ENCODE data around the gene YIPF7. TPM values are rescaled to one million over a fixed set of nuclear protein-coding genes. Genes with fewer than 3 reads are reported as not detected.

YIPF7 gene
- total RNA-seq, 2 donors from 2014 or later: not detected

DNA sequence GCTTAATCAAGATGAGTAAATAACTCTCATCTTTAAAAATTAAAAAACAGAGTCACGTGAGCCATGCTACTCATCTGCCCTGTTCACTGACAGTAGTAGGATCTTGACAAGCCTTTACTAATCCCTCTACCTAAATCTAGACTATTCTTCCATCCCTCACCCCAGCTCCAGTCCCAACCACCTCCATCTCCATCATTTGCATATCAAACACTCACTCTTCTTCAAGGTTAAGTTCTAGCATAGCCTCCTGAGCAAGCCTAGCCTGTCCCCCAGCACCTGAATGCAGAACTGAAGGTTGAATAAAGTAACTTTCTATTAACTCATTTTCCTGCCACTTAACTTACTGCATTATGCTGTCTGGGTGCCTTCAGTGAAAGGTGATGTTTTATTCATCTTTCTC lies 72.5 kb downstream of the YIPF7 start:
- TF ChIP-seq, protein P1, sequence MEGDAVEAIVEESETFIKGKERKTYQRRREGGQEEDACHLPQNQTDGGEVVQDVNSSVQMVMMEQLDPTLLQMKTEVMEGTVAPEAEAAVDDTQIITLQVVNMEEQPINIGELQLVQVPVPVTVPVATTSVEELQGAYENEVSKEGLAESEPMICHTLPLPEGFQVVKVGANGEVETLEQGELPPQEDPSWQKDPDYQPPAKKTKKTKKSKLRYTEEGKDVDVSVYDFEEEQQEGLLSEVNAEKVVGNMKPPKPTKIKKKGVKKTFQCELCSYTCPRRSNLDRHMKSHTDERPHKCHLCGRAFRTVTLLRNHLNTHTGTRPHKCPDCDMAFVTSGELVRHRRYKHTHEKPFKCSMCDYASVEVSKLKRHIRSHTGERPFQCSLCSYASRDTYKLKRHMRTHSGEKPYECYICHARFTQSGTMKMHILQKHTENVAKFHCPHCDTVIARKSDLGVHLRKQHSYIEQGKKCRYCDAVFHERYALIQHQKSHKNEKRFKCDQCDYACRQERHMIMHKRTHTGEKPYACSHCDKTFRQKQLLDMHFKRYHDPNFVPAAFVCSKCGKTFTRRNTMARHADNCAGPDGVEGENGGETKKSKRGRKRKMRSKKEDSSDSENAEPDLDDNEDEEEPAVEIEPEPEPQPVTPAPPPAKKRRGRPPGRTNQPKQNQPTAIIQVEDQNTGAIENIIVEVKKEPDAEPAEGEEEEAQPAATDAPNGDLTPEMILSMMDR (IDR thresholded peaks at IDR 0.05): no peak
- DNase-seq: no peak
- H3K4me1 ChIP-seq: no peaks in the 10 kb centered on the region
- no peaks in the 10 kb centered on the region for H3K27me3 ChIP-seq
- no peak overlapping the region for H3K4me3 ChIP-seq
- no peaks in the 10 kb centered on the region for H3K9me3 ChIP-seq
- H3K9ac ChIP-seq (ENCODE audit: low read depth in 2 of 2, low read length in 2 of 2): no peak overlapping the region
- H3K36me3 ChIP-seq: no peaks in the 10 kb centered on the region
- intact Hi-C loops (cut with DNase I): no loop called here
- H3K27ac ChIP-seq: no peak overlapping the region

Other genes starting within 250 kb of the YIPF7 start
- under 1 TPM in 1 of 2 donors, not detected in 1; 0.27 TPM for gene KCTD8, start 202.8 kb downstream of the YIPF7 start, total RNA-seq
- gene GUF1, start 26.8 kb upstream of the YIPF7 start, total RNA-seq: 10 to 100 TPM; 17.8 to 28.7 TPM
- gene GNPDA2, start 74.9 kb upstream of the YIPF7 start, total RNA-seq: 1 to 10 TPM; 4.7 to 8.9 TPM

All from colonic mucosa (tissue), 4 donors.